ENCODE results near the gene LTBP2. TPM values are rescaled to one million over a fixed set of nuclear protein-coding genes. Genes with fewer than 3 reads are reported as not detected.

LTBP2 gene
- polyA plus RNA-seq, 1 experiment: 41.1 TPM

GRCh38 chr14:74655599-74656395, 43.8 kb upstream of the LTBP2 start:
- TF ChIP-seq, protein P1, sequence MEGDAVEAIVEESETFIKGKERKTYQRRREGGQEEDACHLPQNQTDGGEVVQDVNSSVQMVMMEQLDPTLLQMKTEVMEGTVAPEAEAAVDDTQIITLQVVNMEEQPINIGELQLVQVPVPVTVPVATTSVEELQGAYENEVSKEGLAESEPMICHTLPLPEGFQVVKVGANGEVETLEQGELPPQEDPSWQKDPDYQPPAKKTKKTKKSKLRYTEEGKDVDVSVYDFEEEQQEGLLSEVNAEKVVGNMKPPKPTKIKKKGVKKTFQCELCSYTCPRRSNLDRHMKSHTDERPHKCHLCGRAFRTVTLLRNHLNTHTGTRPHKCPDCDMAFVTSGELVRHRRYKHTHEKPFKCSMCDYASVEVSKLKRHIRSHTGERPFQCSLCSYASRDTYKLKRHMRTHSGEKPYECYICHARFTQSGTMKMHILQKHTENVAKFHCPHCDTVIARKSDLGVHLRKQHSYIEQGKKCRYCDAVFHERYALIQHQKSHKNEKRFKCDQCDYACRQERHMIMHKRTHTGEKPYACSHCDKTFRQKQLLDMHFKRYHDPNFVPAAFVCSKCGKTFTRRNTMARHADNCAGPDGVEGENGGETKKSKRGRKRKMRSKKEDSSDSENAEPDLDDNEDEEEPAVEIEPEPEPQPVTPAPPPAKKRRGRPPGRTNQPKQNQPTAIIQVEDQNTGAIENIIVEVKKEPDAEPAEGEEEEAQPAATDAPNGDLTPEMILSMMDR (IDR thresholded peaks at IDR 0.05; ENCODE audit: insufficient read depth, low read depth, low read length): no peak
- no peaks in the 10 kb centered on the region for H3K27me3 ChIP-seq (ENCODE audit: control insufficient read depth, insufficient read depth, low read length)
- no peaks in the 10 kb centered on the region for H3K36me3 ChIP-seq (ENCODE audit: control insufficient read depth, insufficient read depth, low read length)
- DNase-seq (ENCODE audit: low read depth): peak; percentile 60
- ChIA-PET CTCF (interaction anchor here (0.9 to 1.7 kb wide), 7 partner anchors 9 to 47 kb away, joined by 3 to 9 read pairs (median 4); partner anchors contain the start of gene LTBP2), POLR2A (no interaction called here)
- no peak overlapping the region for H3K4me3 ChIP-seq (ENCODE audit: low read depth, low read length)

DNA sequence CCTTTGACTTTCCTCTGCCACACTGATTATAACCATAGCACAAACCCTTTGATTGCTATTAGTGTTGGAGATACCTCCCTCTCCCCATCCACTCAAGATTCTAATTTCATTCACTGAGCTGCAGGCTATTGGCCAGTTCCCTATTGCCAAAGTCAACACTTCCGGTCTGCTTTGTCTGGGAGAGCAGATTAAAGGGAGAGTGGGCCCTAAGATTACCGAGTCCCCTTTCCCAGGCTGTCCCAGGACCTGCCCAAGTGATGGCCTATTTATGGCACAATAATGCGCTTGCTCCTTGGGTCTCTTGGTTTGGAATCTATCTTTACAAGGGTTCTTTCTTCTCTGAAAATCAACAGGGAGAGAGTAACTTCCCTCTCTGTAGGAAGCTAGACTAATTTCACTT, 42.9 kb upstream of the LTBP2 start:
- ChIA-PET CTCF (interaction anchor here (0.6 to 3.0 kb wide), 7 partner anchors 12 to 46 kb away, joined by 3 to 11 read pairs (median 4); partner anchors contain the start of gene LTBP2), POLR2A (no interaction called here)
- Histone ChIP-seq H3K36me3 (ENCODE audit: control insufficient read depth, insufficient read depth, low read length) (no peaks in the 10 kb centered on the region), H3K4me3 (ENCODE audit: low read depth, low read length) (no peak overlapping the region), H3K27me3 (ENCODE audit: control insufficient read depth, insufficient read depth, low read length) (no peaks in the 10 kb centered on the region)
- no peak for DNase-seq (ENCODE audit: low read depth)
- TF ChIP-seq, protein P1 (IDR thresholded peaks at IDR 0.05; ENCODE audit: insufficient read depth, low read depth, low read length): no peak

DNA sequence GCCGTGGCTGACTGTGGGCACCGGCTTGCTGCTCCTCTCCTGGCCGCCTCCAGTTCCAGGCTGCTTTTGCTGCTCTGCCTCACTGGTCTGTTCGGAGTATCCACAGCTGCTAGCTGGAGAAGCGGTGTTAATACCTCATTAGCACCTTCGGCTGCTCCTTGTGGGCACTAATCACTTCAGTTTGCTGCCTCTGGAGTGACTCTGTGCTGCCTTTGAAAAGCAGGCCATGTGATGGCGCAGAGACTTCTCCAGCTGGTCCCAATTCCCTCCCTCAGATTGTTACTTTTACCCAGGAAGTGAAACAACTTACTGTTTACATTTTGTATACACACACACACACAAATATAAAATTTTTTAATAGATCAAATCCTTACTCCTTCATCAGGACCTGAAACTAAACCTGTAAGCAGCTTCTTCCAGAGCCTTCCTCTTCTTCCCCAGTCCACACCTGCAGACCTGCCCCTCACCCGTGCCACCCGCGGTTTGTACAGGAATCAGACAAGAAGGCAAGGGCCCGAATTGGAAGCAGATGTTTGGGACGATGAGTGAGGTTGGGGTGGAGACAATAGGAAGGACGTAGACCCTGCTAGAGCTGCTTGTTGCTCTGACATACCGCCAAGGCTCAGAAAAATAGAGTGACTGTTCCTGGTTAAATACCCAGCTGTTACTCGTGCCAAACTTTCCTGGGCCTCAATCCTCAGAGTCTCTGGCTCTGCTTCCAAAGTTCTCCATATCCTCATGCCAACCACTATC, 41.5 kb upstream of the LTBP2 start:
- no peak overlapping the region for H3K4me3 ChIP-seq (ENCODE audit: low read depth, low read length)
- CTCF ChIA-PET: interaction anchor here (0.6 to 3.0 kb wide), 7 partner anchors 9 to 1210 kb away, joined by 3 to 11 read pairs (median 4); partner anchors contain the start of gene LTBP2
- H3K36me3 ChIP-seq (ENCODE audit: control insufficient read depth, insufficient read depth, low read length): no peaks in the 10 kb centered on the region
- peak; percentile 29 for DNase-seq (ENCODE audit: low read depth)
- no peaks in the 10 kb centered on the region for H3K27me3 ChIP-seq (ENCODE audit: control insufficient read depth, insufficient read depth, low read length)
- POLR2A ChIA-PET: no interaction called here
- TF ChIP-seq, protein P1 (IDR thresholded peaks at IDR 0.05; ENCODE audit: insufficient read depth, low read depth, low read length): no peak

DNA sequence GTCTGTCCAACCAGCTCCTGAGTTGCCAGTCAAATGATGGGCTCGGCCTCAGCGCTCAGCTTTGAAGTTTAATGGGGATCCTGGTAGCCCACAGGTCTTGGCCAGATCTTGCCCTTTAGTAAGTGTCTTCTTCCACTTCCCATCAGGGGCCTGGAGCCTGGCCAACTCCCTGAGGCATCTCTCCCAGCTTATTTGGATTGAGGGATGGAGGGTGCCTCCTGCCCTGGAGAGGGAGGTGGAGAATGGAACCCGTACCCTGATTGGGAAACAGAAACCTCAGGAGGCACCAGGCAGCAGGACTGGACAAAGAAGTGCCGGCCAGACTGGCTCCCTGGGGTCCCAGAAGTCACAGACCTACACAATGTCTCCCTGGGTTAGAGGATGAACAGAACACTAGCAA, 40.5 kb upstream of the LTBP2 start:
- Histone ChIP-seq H3K36me3 (ENCODE audit: control insufficient read depth, insufficient read depth, low read length) (no peaks in the 10 kb centered on the region), H3K4me3 (ENCODE audit: low read depth, low read length) (no peak overlapping the region), H3K27me3 (ENCODE audit: control insufficient read depth, insufficient read depth, low read length) (no peaks in the 10 kb centered on the region)
- TF ChIP-seq, protein P1 (IDR thresholded peaks at IDR 0.05; ENCODE audit: insufficient read depth, low read depth, low read length): no peak
- ChIA-PET POLR2A (interaction anchor here (0.6 kb wide), 1 partner anchor 54 kb away, joined by 15 read pairs; no protein-coding TSS in a partner anchor), CTCF (interaction anchor here (1.1 to 3.0 kb wide), 4 partner anchors 14 to 152 kb away, joined by 3 to 11 read pairs (median 7); partner anchors contain the start of gene LTBP2)
- DNase-seq (ENCODE audit: low read depth): no peak
